Type B pancreatic cell (in vitro differentiated cells): ENCODE results near the gene NAT9. TPM values are rescaled to one million over a fixed set of nuclear protein-coding genes. Genes with fewer than 3 reads are reported as not detected.

Experiments
- DNase-seq: peaks from one replicate; pipeline ENCODE4 v3.0.0; 2021; ENCODE audit warnings: mixed read lengths; ENCODE audit not compliant: unreplicated experiment; ENCODE audit errors: extremely low spot score
- H3K27ac Mint-ChIP-seq: 2 replicates; pipeline ENCODE4 v1.8.0; 2021; ENCODE audit warnings: mild to moderate bottlenecking, mixed read lengths
- H3K27me3 Mint-ChIP-seq: 2 replicates; pipeline ENCODE4 v1.8.0; 2021; ENCODE audit warnings: mixed read lengths
- H3K36me3 Mint-ChIP-seq: 2 replicates; pipeline ENCODE4 v1.8.0; 2021; ENCODE audit warnings: mixed read lengths
- H3K4me1 Mint-ChIP-seq: one replicate; pipeline ENCODE4 v1.8.0; 2021; ENCODE audit warnings: mixed read lengths; ENCODE audit not compliant: unreplicated experiment
- H3K4me3 Mint-ChIP-seq: 2 replicates; pipeline ENCODE4 v1.8.0; 2021; ENCODE audit warnings: mild to moderate bottlenecking, mixed read lengths
- H3K9me3 Mint-ChIP-seq: 2 replicates; pipeline ENCODE4 v1.8.0; 2021; ENCODE audit warnings: mixed read lengths
- microRNA-seq: library from miRNA; unstranded; fragments of <30 nt; microRNA quantifications from one replicate; pipeline ENCODE4, GENCODE V29; 2020
- total RNA-seq: library from RNA; stranded (reverse); gene quantifications from 2 replicates; pipeline ENCODE4 v1.2.1, GENCODE V29; 2021; ENCODE audit warnings: low replicate concordance
- TF ChIP-seq, protein P1 (sequence below): fragments of 200-600 bp; sonication (generic); conservative IDR thresholded peaks from 2 replicates; pipeline ENCODE4 v1.5.0; 2021; ENCODE audit warnings: antibody characterized with exemption, mild to moderate bottlenecking

NAT9 gene
- total RNA-seq, 1 donor from 2014 or later = 67.2 TPM

DNA sequence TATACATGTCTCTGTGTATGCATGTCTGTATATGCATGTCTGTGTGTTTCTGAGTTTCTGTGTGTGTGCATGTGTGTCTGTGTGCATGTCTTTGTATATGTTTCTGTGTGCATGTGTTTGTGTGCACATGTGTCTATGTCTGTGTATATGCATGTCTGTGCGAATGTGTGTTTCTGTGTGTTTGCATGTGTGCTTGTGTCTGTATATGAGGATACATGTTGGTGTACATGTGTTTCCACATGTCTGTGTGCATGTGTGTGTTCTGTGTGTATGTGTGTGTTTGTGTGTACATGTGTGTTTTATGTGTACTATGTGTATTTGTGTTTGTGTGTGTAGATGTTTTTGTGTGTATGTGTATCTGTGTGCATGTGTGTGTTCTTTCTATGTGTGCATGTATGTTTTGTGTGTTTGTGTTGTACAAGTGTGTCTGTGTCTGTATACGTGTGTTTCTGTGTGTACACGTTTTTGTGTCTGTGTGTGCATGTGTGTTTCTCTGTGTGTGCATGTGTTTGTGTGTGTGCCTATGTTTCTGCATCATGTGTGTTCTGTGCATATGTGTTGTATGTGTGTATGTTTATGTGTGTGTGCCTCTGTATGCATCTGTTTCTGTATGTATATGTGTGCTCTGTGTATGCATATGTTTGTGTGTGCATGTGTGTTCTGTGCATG, 48.0 kb downstream of the NAT9 start:
- Mint-ChIP-seq H3K27me3 (peaks cover 4% of the 10 kb centered on the region), H3K27ac (no peak overlapping the region), H3K4me1 (no peaks in the 10 kb centered on the region), H3K4me3 (no peak overlapping the region), H3K36me3 (no peaks in the 10 kb centered on the region), H3K9me3 (no peaks in the 10 kb centered on the region)
- DNase-seq = no peak
- TF ChIP-seq, protein P1, sequence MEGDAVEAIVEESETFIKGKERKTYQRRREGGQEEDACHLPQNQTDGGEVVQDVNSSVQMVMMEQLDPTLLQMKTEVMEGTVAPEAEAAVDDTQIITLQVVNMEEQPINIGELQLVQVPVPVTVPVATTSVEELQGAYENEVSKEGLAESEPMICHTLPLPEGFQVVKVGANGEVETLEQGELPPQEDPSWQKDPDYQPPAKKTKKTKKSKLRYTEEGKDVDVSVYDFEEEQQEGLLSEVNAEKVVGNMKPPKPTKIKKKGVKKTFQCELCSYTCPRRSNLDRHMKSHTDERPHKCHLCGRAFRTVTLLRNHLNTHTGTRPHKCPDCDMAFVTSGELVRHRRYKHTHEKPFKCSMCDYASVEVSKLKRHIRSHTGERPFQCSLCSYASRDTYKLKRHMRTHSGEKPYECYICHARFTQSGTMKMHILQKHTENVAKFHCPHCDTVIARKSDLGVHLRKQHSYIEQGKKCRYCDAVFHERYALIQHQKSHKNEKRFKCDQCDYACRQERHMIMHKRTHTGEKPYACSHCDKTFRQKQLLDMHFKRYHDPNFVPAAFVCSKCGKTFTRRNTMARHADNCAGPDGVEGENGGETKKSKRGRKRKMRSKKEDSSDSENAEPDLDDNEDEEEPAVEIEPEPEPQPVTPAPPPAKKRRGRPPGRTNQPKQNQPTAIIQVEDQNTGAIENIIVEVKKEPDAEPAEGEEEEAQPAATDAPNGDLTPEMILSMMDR = no peak

DNA sequence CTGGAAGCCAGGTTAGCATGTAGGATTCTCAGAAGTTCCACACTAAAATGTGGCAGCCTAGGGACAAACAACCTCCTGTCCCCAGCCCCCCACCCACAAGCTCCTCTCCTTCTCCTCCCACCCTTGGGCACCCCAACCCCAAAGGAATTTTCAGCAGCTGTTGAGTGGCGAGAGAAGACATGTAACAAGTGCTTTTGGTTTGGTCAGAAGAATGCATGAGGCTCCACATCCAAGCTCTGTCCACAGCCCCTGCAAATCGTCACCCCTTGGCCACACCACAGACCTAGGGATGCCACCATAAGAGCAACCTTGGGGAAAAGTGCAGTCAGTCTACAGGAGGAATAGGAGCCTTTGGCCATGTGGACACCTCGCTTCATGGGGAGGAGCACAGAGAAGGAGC, 51.0 kb downstream of the NAT9 start:
- no peak for DNase-seq
- TF ChIP-seq, protein P1 = no peak
- Mint-ChIP-seq H3K9me3 (no peaks in the 10 kb centered on the region), H3K27ac (no peak overlapping the region), H3K27me3 (peaks cover 13% of the 10 kb centered on the region), H3K36me3 (no peaks in the 10 kb centered on the region), H3K4me1 (no peaks in the 10 kb centered on the region), H3K4me3 (no peak overlapping the region)

DNA sequence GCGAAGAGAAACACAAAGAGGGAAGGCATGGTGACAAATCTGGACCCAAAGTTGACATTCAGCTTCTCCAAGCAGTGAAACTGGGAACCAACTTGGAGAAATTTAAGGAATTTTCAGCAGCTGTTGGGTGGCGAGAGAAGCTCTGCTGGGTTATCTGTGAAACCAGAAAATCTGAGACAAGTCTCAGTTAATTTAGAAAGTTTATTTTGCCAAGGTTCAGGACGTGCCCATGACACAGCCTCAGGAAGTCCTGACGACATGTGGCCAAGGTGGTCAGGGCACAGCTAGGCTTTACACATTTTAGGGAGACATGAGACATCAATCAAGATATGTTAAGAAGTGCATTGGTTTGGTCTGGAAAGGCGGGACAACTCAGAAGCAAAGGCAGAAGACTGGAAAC, 52.3 kb downstream of the NAT9 start:
- TF ChIP-seq, protein P1 = no peak
- Mint-ChIP-seq H3K36me3 (no peaks in the 10 kb centered on the region), H3K4me1 (no peaks in the 10 kb centered on the region), H3K27me3 (peaks cover 18% of the 10 kb centered on the region), H3K9me3 (no peaks in the 10 kb centered on the region), H3K27ac (no peak overlapping the region), H3K4me3 (no peak overlapping the region)
- no peak for DNase-seq

DNA sequence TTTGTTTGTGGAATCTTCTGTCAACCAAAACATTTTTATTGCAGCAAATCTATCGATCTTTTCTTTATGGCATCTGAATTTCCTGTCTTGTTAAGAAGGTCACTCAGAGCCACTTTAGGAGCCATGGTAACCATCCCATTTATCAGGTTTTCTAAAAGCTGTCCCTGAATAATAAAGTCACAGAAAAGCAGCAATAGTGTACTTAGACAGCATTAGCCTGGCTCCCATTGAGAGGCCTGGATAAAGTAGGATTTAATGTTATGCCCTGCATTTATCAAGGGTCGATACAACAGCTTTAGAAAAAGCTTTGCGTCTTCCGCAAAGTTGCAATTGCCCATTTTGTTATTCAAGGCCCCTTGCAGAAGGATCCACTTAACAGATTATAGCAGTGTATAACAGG, 53.4 kb downstream of the NAT9 start:
- Mint-ChIP-seq H3K9me3 (no peaks in the 10 kb centered on the region), H3K27ac (no peak overlapping the region), H3K4me1 (no peaks in the 10 kb centered on the region), H3K4me3 (no peak overlapping the region), H3K27me3 (peaks cover 26% of the 10 kb centered on the region), H3K36me3 (no peaks in the 10 kb centered on the region)
- TF ChIP-seq, protein P1 = no peak
- DNase-seq = no peak

Small RNA genes lying within 50 kb of the gene (microRNA-seq; reads per million reads assigned to microRNA genes)
- gene MIR3615 = 59.2 reads per million, percentile 56 among the genes with 10 or more reads in this experiment

Other genes starting within 250 kb of the NAT9 start
- gene CD300LB, start 244.9 kb downstream of the NAT9 start, total RNA-seq = not detected in 2 replicates
- gene CD300C, start 230.2 kb downstream of the NAT9 start, total RNA-seq = not detected in 2 replicates
- not detected in 2 replicates for gene CD300H, start 208.8 kb downstream of the NAT9 start, total RNA-seq
- gene CD300LD, start 184.1 kb downstream of the NAT9 start, total RNA-seq = not detected in 2 replicates
- not detected in 2 replicates for gene CD300E, start 152.6 kb downstream of the NAT9 start, total RNA-seq
- 0.19 TPM in 1 of 2 replicates, not detected in the other for gene CD300LF, start 63.4 kb downstream of the NAT9 start, total RNA-seq
- 3.4 and 4.2 TPM in 2 replicates for gene RAB37, start 39.1 kb downstream of the NAT9 start, total RNA-seq
- gene NHERF1, start 27.7 kb downstream of the NAT9 start, total RNA-seq = 86.9 and 157 TPM in 2 replicates
- 0.36 and 0.72 TPM in 2 replicates for gene GRIN2C, start 83.5 kb upstream of the NAT9 start, total RNA-seq
- gene FDXR, start 96.6 kb upstream of the NAT9 start, total RNA-seq = 28.1 and 44.4 TPM in 2 replicates
- 0.82 and 2.7 TPM in 2 replicates for gene FADS6, start 117.3 kb upstream of the NAT9 start, total RNA-seq
- gene USH1G, start 146.9 kb upstream of the NAT9 start, total RNA-seq = 0.56 and 1.4 TPM in 2 replicates
- gene OTOP2, start 147.9 kb upstream of the NAT9 start, total RNA-seq = 0.12 TPM in 1 of 2 replicates, not detected in the other
- 0.80 and 1.3 TPM in 2 replicates for gene OTOP3, start 159.6 kb upstream of the NAT9 start, total RNA-seq
- gene HID1, start 196.4 kb upstream of the NAT9 start, total RNA-seq = 36.6 and 106 TPM in 2 replicates
- gene CDR2L, start 211.3 kb upstream of the NAT9 start, total RNA-seq = 34.9 and 96.2 TPM in 2 replicates
- 27.9 and 28.5 TPM in 2 replicates for gene MRPL58, start 236.3 kb upstream of the NAT9 start, total RNA-seq